CD4-positive, alpha-beta T cell treated with Interleukin-6 at 100 ng/mL for 8 hours (primary cell): ENCODE measurements around the gene EVA1B.

Experiments used
- DNase-seq: peaks from one replicate; pipeline ENCODE4 v3.0.0-alpha.2; 2020; ENCODE audit warnings: mixed read lengths, low spot score

Gene EVA1B

DNA sequence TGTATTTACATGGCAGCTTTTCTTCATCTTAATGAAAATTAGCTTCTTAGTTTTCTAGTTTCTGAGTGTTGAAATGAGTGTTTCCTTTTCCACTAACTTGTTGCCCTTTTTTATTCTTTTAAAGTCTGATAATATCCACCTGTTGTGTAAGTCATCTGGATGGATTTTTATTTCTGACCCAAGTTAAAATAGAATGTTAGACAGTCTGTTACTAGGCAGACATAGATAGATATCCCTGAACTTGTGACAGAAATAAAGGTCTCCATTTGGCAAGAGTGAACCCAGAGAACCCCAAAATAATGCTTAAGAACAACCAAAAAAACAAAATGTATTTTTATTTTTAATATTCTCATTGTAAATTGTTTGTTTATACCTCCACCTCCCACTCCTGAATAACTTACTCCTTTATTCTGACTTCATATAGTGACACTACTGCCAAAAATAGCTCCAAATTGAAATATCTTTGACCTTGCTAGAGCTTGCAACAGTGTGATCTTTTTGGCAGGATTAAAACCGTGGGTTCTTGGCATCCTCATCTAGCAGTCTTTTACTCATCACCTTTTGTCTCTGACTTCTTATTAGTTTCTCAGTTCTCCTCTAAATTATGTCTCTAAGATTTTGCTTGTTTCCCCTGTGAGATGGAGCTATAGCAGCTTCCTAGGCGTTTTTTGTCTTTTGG, 44.2 kb downstream of the EVA1B start:
- no peak for DNase-seq

DNA sequence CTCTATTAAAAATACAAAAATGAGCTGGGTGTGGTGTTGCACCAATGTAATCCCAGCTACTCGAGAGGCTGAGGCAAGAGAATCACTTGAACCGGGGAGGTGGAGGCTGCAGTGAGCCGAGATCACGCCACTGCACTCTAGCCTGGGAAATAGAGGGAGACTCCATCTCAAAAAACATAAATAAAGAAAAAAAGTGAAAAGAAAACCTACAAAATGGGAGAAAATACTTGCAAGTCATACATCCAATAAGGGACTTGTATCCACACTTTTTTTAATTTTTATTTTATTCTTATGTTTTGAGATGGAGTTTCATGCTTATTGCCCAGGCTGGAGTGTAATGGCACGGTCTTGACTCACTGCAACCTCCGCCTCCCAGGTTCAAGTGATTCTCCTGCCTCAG, 46.8 kb downstream of the EVA1B start:
- DNase-seq, result no peak

DNA sequence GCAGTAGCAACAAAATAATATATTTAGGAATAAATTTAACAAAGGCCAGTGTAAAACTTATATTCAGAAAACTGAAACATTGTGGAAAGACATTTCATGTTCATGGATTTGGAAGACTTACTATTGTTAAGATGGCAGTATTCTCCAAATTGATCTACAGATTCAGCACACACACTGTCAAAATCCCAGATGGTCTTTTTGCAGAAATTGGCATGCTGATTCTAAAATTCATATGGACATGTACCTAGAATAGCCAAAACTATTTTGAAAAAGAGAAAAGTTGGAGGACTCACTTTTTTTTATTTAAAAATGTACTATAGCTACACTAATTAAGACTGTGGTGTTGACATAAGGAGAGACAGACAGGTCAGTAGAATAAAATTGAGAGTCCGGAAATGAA, 49.2 kb downstream of the EVA1B start:
- DNase-seq, result no peak

DNA sequence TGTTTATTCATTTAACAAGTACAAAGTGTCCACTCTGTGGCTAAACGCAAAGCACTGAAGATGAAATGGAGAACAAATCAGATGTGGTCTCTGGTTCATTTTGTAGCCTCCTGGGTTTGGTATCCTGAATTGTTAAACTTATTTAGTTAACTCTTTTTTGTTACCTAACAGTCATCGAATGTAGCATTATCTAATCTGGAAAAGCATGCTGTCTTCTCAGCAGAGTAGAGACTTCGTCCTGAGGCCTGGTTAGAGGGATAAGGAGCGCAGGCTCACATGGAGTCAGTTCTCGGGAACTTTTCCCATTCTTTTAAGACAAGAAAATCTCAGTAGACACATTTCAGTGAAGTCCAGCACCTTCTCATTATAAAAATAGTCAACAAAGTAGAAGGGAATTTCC, 50.4 kb downstream of the EVA1B start:
- no peak for DNase-seq
